ENCODE results near the gene CHD5. TPM values are rescaled to one million over a fixed set of nuclear protein-coding genes. Genes with fewer than 3 reads are reported as not detected.

Gene CHD5
- total RNA-seq, 1 experiment from 2014 or later: 6.1 TPM

GRCh38 chr1:6068932-6069331 is 111.2 kb downstream of the CHD5 start:
- intact Hi-C loops (cut with micrococcal nuclease): no loop called here
- H3K27me3 ChIP-seq (ENCODE audit: insufficient read depth, low read length): no peaks in the 10 kb centered on the region
- no peak overlapping the region for H3K4me3 ChIP-seq (replicated peaks in 1 of 2; ENCODE audit: low read depth in 1 of 2, low read length in 2 of 2)
- peaks cover 0 to 3% of the 10 kb centered on the region in 2 experiments; a peak in 3 of 4 replicates for H3K4me1 ChIP-seq (ENCODE audit: control insufficient read depth in 1 of 2, insufficient read depth in 2 of 2, low read length in 2 of 2)
- POLR2A ChIA-PET: no interaction called here
- no peak overlapping the region for H3K9ac ChIP-seq (ENCODE audit: low read length)
- BruUV-seq (replicated peaks): no TSS peak
- TF ChIP-seq CEBPB (IDR thresholded peaks at IDR 0.05; ENCODE audit: low read depth) (no peak), CBX3 (IDR thresholded peaks at IDR 0.05; ENCODE audit: low read depth) (no peak), EGR1 (IDR thresholded peaks at IDR 0.05; ENCODE audit: low read depth) (no peak), EZH2 (IDR thresholded peaks at IDR 0.05) (no peak), ZNF274 (IDR thresholded peaks at IDR 0.05; ENCODE audit: low read depth, low read length) (no peak)
- no peaks in the 10 kb centered on the region for H3K79me2 ChIP-seq (ENCODE audit: insufficient read depth, low read length)
- H2AFZ ChIP-seq (ENCODE audit: low read depth, low read length, poor library complexity, severe bottlenecking): no peak overlapping the region
- H3K4me2 ChIP-seq (ENCODE audit: low read length): no peak overlapping the region
- DNase-seq (ENCODE audit: low read depth, low spot score) (no peak), ATAC-seq (0 out of 2 replicates have a peak, but pooled peaks have one; percentile 13)
- CTCF ChIA-PET: no interaction called here
- no peaks in the 10 kb centered on the region for H3K36me3 ChIP-seq (ENCODE audit: control insufficient read depth in 1 of 2, insufficient read depth in 2 of 2, low read length in 2 of 2)
- H3K27ac ChIP-seq (ENCODE audit: low read depth, low read length): no peak overlapping the region
- RAD21 ChIA-PET (ENCODE audit: low non-redundant PET in 1 of 2, low total read pairs in 2 of 2, uncharacterized antibody in 2 of 2, unreplicated experiment in 2 of 2): no interaction called here
- H3K9me3 ChIP-seq (ENCODE audit: control insufficient read depth in 1 of 2, insufficient read depth in 1 of 2, low read depth in 1 of 2, low read length in 2 of 2): no peaks in the 10 kb centered on the region
- H4K20me1 ChIP-seq (ENCODE audit: insufficient read depth): no peaks in the 10 kb centered on the region
- no peaks in the 10 kb centered on the region for H3K9me2 ChIP-seq (ENCODE audit: insufficient read depth)

- ChIA-PET POLR2A (no interaction called here), RAD21 (ENCODE audit: low non-redundant PET in 1 of 2, low total read pairs in 2 of 2, uncharacterized antibody in 2 of 2, unreplicated experiment in 2 of 2) (no interaction called here), CTCF (no interaction called here)
- no peaks in the 10 kb centered on the region for H3K27me3 ChIP-seq (ENCODE audit: insufficient read depth, low read length)
- H3K4me2 ChIP-seq (ENCODE audit: low read length): no peak overlapping the region
- no peaks in the 10 kb centered on the region for H3K36me3 ChIP-seq (ENCODE audit: control insufficient read depth in 1 of 2, insufficient read depth in 2 of 2, low read length in 2 of 2)
- TF ChIP-seq JUND (IDR thresholded peaks at IDR 0.05) (no peak), SRF (IDR thresholded peaks at IDR 0.05; ENCODE audit: low read depth) (no peak), YY1 (IDR thresholded peaks at IDR 0.05; ENCODE audit: extremely low read depth, insufficient replicate concordance, low read depth, low read length) (no peak), TCF7L2 (IDR thresholded peaks at IDR 0.05; ENCODE audit: borderline replicate concordance, extremely low read depth, insufficient read depth, insufficient read length) (no peak), FOSL1 (IDR thresholded peaks at IDR 0.05; ENCODE audit: low read depth) (no peak), SP1 (IDR thresholded peaks at IDR 0.05; ENCODE audit: low read depth) (no peak)
- H3K79me2 ChIP-seq (ENCODE audit: insufficient read depth, low read length): no peaks in the 10 kb centered on the region
- DNase-seq (ENCODE audit: low read depth, low spot score) (no peak), ATAC-seq (no peak)
- H3K9me2 ChIP-seq (ENCODE audit: insufficient read depth): no peaks in the 10 kb centered on the region
- intact Hi-C loops (cut with micrococcal nuclease): no loop called here
- no peaks in the 10 kb centered on the region for H3K9me3 ChIP-seq (ENCODE audit: control insufficient read depth in 1 of 2, insufficient read depth in 1 of 2, low read depth in 1 of 2, low read length in 2 of 2)
- no peak overlapping the region for H3K9ac ChIP-seq (ENCODE audit: low read length)
- H3K4me3 ChIP-seq (replicated peaks in 1 of 2; ENCODE audit: low read depth in 1 of 2, low read length in 2 of 2): no peak overlapping the region
- no peaks in the 10 kb centered on the region for H4K20me1 ChIP-seq (ENCODE audit: insufficient read depth)
- no peak overlapping the region for H3K27ac ChIP-seq (ENCODE audit: low read depth, low read length)
- no peaks in the 10 kb centered on the region for H3K4me1 ChIP-seq (ENCODE audit: control insufficient read depth in 1 of 2, insufficient read depth in 2 of 2, low read length in 2 of 2)
- H2AFZ ChIP-seq (ENCODE audit: low read depth, low read length, poor library complexity, severe bottlenecking): no peak overlapping the region
- BruUV-seq (replicated peaks): no TSS peak
Observed at GRCh38 chr1:6068073-6068472, 112.0 kb downstream of the CHD5 start.
